ENCODE data around the gene NSD2.
"Not testable (repeated sequence)": the region's sequence is repeated elsewhere in the genome, so short reads cannot be mapped to it uniquely, and the experiment has no call there.

- not testable (repeated sequence) for TF ChIP-seq CTCF, EP300 (IDR thresholded peaks at IDR 0.05)
These were observed 40.1 kb downstream of the NSD2 start for GRCh38 chr4:1911316-1911715.

Data from ovary (tissue), 3 donors.